Stimulated activated CD4-positive, alpha-beta T cell treated with anti-CD3 and anti-CD28 coated beads, TNF-alpha, amount 100 ng/mL, for 1 hour (primary cell): ENCODE data around the gene UBE3A.
"Not testable (repeated sequence)": the region's sequence is repeated elsewhere in the genome, so short reads cannot be mapped to it uniquely, and the experiment has no call there.

Experiments
- DNase-seq, 3 donors: peaks; one replicate each; pipeline ENCODE4 v3.0.0-alpha.2; 2020; ENCODE audit warnings: low read depth in 3 of 3, low spot score in 1 of 3

Gene UBE3A

GRCh38 chr15:25438601-25439368, at the start of gene UBE3A:
Gene UBE3A (minus strand): TSS chr15:25439024. CDS start chr15:25409107, 29,917 bp downstream.
- DNase-seq: peak; percentile 56 to 85 (median 71)

- DNase-seq: no peak
Observed at GRCh38 chr15:25487226-25487884, 48.5 kb upstream of the UBE3A start.

GRCh38 chr15:25486051-25486450, 47.2 kb upstream of the UBE3A start:
- DNase-seq: no peak

GRCh38 chr15:25481208-25481859, 42.5 kb upstream of the UBE3A start:
- DNase-seq: no peak

- DNase-seq: no peak
Observed at GRCh38 chr15:25478313-25478712, 39.5 kb upstream of the UBE3A start.

GRCh38 chr15:25477816-25478215, 39.0 kb upstream of the UBE3A start:
- DNase-seq: no peak

GRCh38 chr15:25474251-25474650, 35.4 kb upstream of the UBE3A start:
- DNase-seq: no peak

GRCh38 chr15:25470230-25470629, 31.4 kb upstream of the UBE3A start:
- DNase-seq: no peak

- no peak for DNase-seq
Observed at GRCh38 chr15:25469377-25469776, 30.6 kb upstream of the UBE3A start.

GRCh38 chr15:25468611-25469010, 29.8 kb upstream of the UBE3A start:
- DNase-seq: no peak

- DNase-seq: no peak
Observed at GRCh38 chr15:25465835-25466234, 27.0 kb upstream of the UBE3A start.

- no peak for DNase-seq
Observed at GRCh38 chr15:25464784-25465183, 26.0 kb upstream of the UBE3A start.

- no peak for DNase-seq
Observed at GRCh38 chr15:25464383-25464782, 25.6 kb upstream of the UBE3A start.

GRCh38 chr15:25456196-25456595, 17.4 kb upstream of the UBE3A start:
- no peak for DNase-seq

GRCh38 chr15:25455226-25455625, 16.4 kb upstream of the UBE3A start:
- no peak for DNase-seq

GRCh38 chr15:25454771-25455170, 15.9 kb upstream of the UBE3A start:
- no peak for DNase-seq

- not testable (repeated sequence) for DNase-seq
Observed at GRCh38 chr15:25453246-25453645, 14.4 kb upstream of the UBE3A start.

- no peak for DNase-seq
Observed at GRCh38 chr15:25451501-25451900, 12.7 kb upstream of the UBE3A start.

GRCh38 chr15:25450163-25450562, 11.3 kb upstream of the UBE3A start:
- DNase-seq: no peak

- no peak for DNase-seq
Observed at GRCh38 chr15:25446076-25446475, 7.3 kb upstream of the UBE3A start.

- no peak for DNase-seq
Observed at GRCh38 chr15:25445412-25445811, 6.6 kb upstream of the UBE3A start.

- no peak for DNase-seq
Observed at GRCh38 chr15:25441111-25441510, 2.3 kb upstream of the UBE3A start.
